Esophagus (tissue), 2 donors: ENCODE results near the gene RASSF3. TPM values are rescaled to one million over a fixed set of nuclear protein-coding genes. Genes with fewer than 3 reads are reported as not detected.

Experiments used
- H3K27ac ChIP-seq, 2 donors: one replicate each; pipeline ENCODE4 v1.5.1; 2013; ENCODE audit warnings: low read depth in 2 of 2, mild to moderate bottlenecking in 2 of 2, inconsistent platforms in 1 of 2, low read length in 1 of 2, moderate library complexity in 1 of 2
- H3K27me3 ChIP-seq, 2 donors: one replicate each; pipeline ENCODE4 v1.6.1; 2013; ENCODE audit warnings: low read length in 2 of 2, control low read depth in 1 of 2, mild to moderate bottlenecking in 1 of 2; ENCODE audit not compliant: insufficient read depth in 2 of 2, control insufficient read depth in 1 of 2
- H3K36me3 ChIP-seq, 2 donors: one replicate each; pipeline ENCODE4 v1.6.1; 2013; ENCODE audit warnings: low read length in 1 of 2; ENCODE audit not compliant: control insufficient read depth in 2 of 2, insufficient read depth in 2 of 2
- H3K4me1 ChIP-seq, 2 donors: one replicate each; pipeline ENCODE4 v1.6.1; 2013; ENCODE audit warnings: low read length in 1 of 2; ENCODE audit not compliant: control insufficient read depth in 2 of 2, insufficient read depth in 2 of 2
- H3K4me3 ChIP-seq, 2 donors: one replicate each; pipeline ENCODE4 v1.5.1; 2013; ENCODE audit warnings: low read length in 2 of 2, mild to moderate bottlenecking in 2 of 2, low read depth in 1 of 2, moderate library complexity in 1 of 2
- H3K9me3 ChIP-seq, 2 donors: one replicate each; pipeline ENCODE4 v1.6.1; 2013; ENCODE audit warnings: mild to moderate bottlenecking in 2 of 2, low read depth in 1 of 2, low read length in 1 of 2, moderate library complexity in 1 of 2; ENCODE audit not compliant: control insufficient read depth in 2 of 2, insufficient read depth in 1 of 2
- WGBS, 2 donors: extraction: QIAGEN DNeasy Blood & Tissue Kit; methylation state at CpG; one replicate each; pipeline ENCODE4 v1.1.7; 2013; 5-methylcytosine and 5-hydroxymethylcytosine counted together
- polyA plus RNA-seq, 2 donors: library from polyadenylated mRNA; stranded (reverse); fragments of 200-250 nt; gene quantifications; one replicate each; pipeline ENCODE4 v1.2.3, GENCODE V29; 2013
- donor health status: healthy with polysubstance abuse.
- donor health status: Bipolar disorder and iron deficiency.

RASSF3 gene, protein sequence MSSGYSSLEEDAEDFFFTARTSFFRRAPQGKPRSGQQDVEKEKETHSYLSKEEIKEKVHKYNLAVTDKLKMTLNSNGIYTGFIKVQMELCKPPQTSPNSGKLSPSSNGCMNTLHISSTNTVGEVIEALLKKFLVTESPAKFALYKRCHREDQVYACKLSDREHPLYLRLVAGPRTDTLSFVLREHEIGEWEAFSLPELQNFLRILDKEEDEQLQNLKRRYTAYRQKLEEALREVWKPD
- 10 to 100 TPM; 12.2 to 12.5 TPM for polyA plus RNA-seq

DNA sequence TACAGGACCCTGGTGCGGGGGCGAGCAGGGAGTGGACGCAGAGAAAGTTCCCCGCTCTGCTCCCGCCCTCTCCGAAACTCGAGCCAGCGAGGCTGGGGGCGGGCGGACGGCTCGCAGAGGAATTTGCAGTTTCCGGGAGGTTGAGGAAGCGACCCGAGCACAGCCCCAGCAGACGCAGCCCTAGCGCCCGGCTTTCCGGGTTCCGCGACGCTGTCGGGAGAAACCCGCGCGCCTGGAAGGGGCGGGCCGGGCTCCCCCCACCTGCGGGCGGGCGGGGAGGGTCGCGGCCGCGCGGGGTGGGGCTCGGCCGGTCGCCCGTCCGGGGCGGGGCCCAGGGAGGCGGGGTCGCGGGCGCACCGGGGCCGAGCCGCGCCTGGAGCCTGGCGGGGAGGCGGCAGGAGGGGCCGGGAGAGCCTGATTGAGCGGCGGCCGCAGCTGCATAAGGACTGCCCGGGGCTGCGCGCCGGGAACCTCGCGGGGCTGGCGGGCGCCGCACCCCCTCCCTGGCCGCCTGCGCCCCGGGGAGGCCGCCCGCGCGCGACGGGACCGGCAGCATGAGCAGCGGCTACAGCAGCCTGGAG, at the start of gene RASSF3:
RASSF3 (plus strand) TSS at position 417 of the 581 bp plus-strand sequence; CDS start at position 555, 138 bp downstream.
- Histone ChIP-seq H3K4me1 (no peaks in the 10 kb centered on the region), H3K36me3 (no peaks in the 10 kb centered on the region), H3K4me3 (peak within 1 kb of the TSS; percentile 93), H3K9me3 (no peaks in the 10 kb centered on the region), H3K27ac (peak within 1 kb of the TSS; percentile 93 to 94), H3K27me3 (no peaks in the 10 kb centered on the region)
- WGBS, 2 donors = 0 to 1% methylated on average over 33 to 76 of the region's 76 CpGs

GRCh38 chr12:64561302-64562136, 48.8 kb upstream of the RASSF3 start:
- Histone ChIP-seq H3K27ac (no peak overlapping the region), H3K4me1 (no peaks in the 10 kb centered on the region), H3K9me3 (no peaks in the 10 kb centered on the region), H3K36me3 (no peaks in the 10 kb centered on the region), H3K4me3 (no peak overlapping the region), H3K27me3 (no peaks in the 10 kb centered on the region)
- WGBS, 2 donors = 87 to 93% methylated on average over 9 of the region's 9 CpGs

GRCh38 chr12:64566122-64566521, 44.2 kb upstream of the RASSF3 start:
- no peaks in the 10 kb centered on the region for H3K27me3 ChIP-seq
- no peak overlapping the region for H3K27ac ChIP-seq
- 85% methylated on average over 4 of the region's 4 CpGs for WGBS, 2 donors

GRCh38 chr12:64566831-64567517, 43.3 kb upstream of the RASSF3 start:
- Histone ChIP-seq H3K4me1 (no peaks in the 10 kb centered on the region), H3K36me3 (no peaks in the 10 kb centered on the region), H3K4me3 (no peak overlapping the region), H3K9me3 (no peaks in the 10 kb centered on the region), H3K27me3 (no peaks in the 10 kb centered on the region), H3K27ac (no peak overlapping the region)
- 59 to 63% methylated on average over 7 of the region's 7 CpGs for WGBS, 2 donors

More at GRCh38 chr12:64566122-64566521, 44.2 kb upstream of the RASSF3 start:
- Histone ChIP-seq H3K9me3 (no peaks in the 10 kb centered on the region), H3K4me3 (no peak overlapping the region), H3K36me3 (no peaks in the 10 kb centered on the region), H3K4me1 (no peaks in the 10 kb centered on the region)

- Histone ChIP-seq H3K4me3 (no peak overlapping the region), H3K27ac (no peak overlapping the region), H3K9me3 (no peaks in the 10 kb centered on the region), H3K36me3 (no peaks in the 10 kb centered on the region), H3K4me1 (no peaks in the 10 kb centered on the region), H3K27me3 (no peaks in the 10 kb centered on the region)
- 86 to 92% methylated on average over 8 of the region's 8 CpGs for WGBS, 2 donors
These were observed 42.7 kb upstream of the RASSF3 start for GRCh38 chr12:64567570-64567969.

DNA sequence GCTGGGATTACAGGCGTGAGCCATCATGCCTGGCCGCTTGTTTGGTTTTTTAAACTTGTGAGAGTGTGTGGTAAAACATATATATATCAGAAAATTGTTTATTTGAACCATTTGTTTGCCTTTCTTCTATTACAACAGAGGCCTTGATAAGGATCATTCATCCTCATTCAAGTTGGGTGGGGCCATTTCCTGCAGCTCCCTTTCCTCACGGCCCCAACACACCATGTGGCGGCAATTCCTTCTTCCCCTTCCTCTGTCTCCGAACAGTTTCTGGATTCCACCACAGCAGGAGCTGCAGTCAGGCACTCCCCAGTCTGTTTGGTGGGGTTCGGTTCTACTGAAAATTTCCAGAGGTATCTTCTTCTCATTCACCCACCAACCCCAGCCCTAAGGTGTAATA, 42.0 kb upstream of the RASSF3 start:
- H3K4me3 ChIP-seq = no peak overlapping the region
- H3K27ac ChIP-seq = no peak overlapping the region
- no peaks in the 10 kb centered on the region for H3K27me3 ChIP-seq
- H3K4me1 ChIP-seq = no peaks in the 10 kb centered on the region
- H3K9me3 ChIP-seq = no peaks in the 10 kb centered on the region
- 72 to 77% methylated on average over 6 of the region's 6 CpGs for WGBS, 2 donors
- H3K36me3 ChIP-seq = no peaks in the 10 kb centered on the region

DNA sequence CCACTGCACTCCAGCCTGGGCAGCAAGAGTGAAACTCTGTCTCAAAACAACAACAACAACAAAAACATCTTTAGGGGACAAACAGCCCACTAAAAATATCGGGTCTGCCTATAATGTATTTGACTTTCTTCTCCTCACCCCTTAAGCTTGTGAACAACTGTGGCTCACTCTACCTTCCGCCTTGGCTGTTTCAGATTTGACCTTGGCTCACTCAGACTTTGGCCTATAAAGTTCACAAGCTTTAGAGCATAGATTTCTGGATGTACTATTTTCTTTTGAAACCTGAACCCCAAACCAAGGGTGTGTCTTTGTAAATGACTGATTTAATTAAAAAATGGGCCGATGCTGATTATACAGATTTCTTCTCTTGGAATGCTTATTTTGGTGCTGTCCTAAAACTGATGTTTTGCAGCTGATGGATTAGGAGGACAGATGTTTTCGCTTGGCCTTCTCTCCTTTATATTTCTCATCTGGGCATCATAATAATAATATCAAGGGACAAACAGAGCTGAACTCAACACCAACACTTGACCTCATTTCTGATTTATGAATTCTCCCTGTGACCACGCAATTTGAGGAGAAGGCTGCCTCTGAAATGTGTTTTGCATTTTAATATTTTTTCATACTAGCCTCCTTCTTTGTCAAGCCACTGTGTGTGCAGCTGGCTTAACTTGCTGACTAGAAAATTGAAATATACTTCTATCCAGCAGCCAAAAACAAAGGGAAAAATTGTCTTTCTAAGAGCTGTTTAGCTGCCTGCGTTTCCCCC, 40.2 kb upstream of the RASSF3 start:
- H3K4me1 ChIP-seq = no peaks in the 10 kb centered on the region
- H3K4me3 ChIP-seq = no peak overlapping the region
- H3K27ac ChIP-seq = no peak overlapping the region
- 69 to 82% methylated on average over 6 of the region's 6 CpGs for WGBS, 2 donors
- no peaks in the 10 kb centered on the region for H3K36me3 ChIP-seq
- H3K27me3 ChIP-seq = no peaks in the 10 kb centered on the region
- H3K9me3 ChIP-seq = no peaks in the 10 kb centered on the region

- 32 to 45% methylated on average over 2 of the region's 2 CpGs for WGBS, 2 donors
- H3K36me3 ChIP-seq = no peaks in the 10 kb centered on the region
- no peaks in the 10 kb centered on the region for H3K27me3 ChIP-seq
- no peaks in the 10 kb centered on the region for H3K4me1 ChIP-seq
- no peak overlapping the region for H3K4me3 ChIP-seq
- peaks cover 0 to 2% of the 10 kb centered on the region in 2 donors for H3K9me3 ChIP-seq
- H3K27ac ChIP-seq = peak overlapping the region in 1 of 2 donors; percentile 15
These were observed 38.9 kb upstream of the RASSF3 start for GRCh38 chr12:64571411-64571810.

GRCh38 chr12:64572241-64572640, 38.1 kb upstream of the RASSF3 start:
- Histone ChIP-seq H3K27me3 (no peaks in the 10 kb centered on the region), H3K4me3 (no peak overlapping the region), H3K27ac (no peak overlapping the region), H3K9me3 (peaks cover 0 to 2% of the 10 kb centered on the region in 2 donors), H3K36me3 (no peaks in the 10 kb centered on the region), H3K4me1 (no peaks in the 10 kb centered on the region)
- WGBS, 2 donors = 86 to 90% methylated on average over 2 of the region's 2 CpGs
